HEK293 (cell line): ENCODE measurements around the gene CELF6.

ENCODE experiments used
- MYNN ChIP-seq: fragments of 450-650 bp; formaldehyde crosslinking; IDR thresholded peaks from 2 replicates; pipeline ENCODE4 v1.5.1; 2016; ENCODE audit warnings: missing biosample characterization, missing genetic modification characterization, borderline replicate concordance
- YY1 ChIP-seq: fragments of 450-650 bp; formaldehyde crosslinking; IDR thresholded peaks from 2 replicates; pipeline ENCODE4 v1.5.1; 2018; ENCODE audit warnings: missing biosample characterization, missing genetic modification characterization
- ZFHX2 ChIP-seq: fragments of 450-650 bp; formaldehyde crosslinking; conservative IDR thresholded peaks from 2 replicates; pipeline ENCODE4 v1.5.1; 2016; ENCODE audit warnings: missing biosample characterization, missing genetic modification characterization
- ZNF416 ChIP-seq: fragments of 450-650 bp; formaldehyde crosslinking; IDR thresholded peaks from 2 replicates; pipeline ENCODE4 v1.5.1; 2016; ENCODE audit warnings: missing biosample characterization, missing genetic modification characterization
- ZNF645 ChIP-seq: fragments of 450-650 bp; formaldehyde crosslinking; IDR thresholded peaks from 2 replicates; pipeline ENCODE4; 2016; ENCODE audit warnings: missing biosample characterization, missing genetic modification characterization
- TF ChIP-seq, protein P1 (sequence below): fragments of 450-650 bp; formaldehyde crosslinking; IDR thresholded peaks from 2 replicates; pipeline ENCODE4 v1.5.1; 2016; ENCODE audit warnings: missing biosample characterization, missing genetic modification characterization

GRCh38 chr15:72248514-72248913 lies 71.4 kb downstream of the CELF6 start:
- TF ChIP-seq, protein P1, sequence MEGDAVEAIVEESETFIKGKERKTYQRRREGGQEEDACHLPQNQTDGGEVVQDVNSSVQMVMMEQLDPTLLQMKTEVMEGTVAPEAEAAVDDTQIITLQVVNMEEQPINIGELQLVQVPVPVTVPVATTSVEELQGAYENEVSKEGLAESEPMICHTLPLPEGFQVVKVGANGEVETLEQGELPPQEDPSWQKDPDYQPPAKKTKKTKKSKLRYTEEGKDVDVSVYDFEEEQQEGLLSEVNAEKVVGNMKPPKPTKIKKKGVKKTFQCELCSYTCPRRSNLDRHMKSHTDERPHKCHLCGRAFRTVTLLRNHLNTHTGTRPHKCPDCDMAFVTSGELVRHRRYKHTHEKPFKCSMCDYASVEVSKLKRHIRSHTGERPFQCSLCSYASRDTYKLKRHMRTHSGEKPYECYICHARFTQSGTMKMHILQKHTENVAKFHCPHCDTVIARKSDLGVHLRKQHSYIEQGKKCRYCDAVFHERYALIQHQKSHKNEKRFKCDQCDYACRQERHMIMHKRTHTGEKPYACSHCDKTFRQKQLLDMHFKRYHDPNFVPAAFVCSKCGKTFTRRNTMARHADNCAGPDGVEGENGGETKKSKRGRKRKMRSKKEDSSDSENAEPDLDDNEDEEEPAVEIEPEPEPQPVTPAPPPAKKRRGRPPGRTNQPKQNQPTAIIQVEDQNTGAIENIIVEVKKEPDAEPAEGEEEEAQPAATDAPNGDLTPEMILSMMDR (tag by site-specific recombination), result no peak
- TF ChIP-seq MYNN (tag by site-specific recombination) (no peak), YY1 (tag by site-specific recombination) (no peak), ZNF416 (tag by site-specific recombination) (no peak), ZFHX2 (tag by site-specific recombination) (no peak), ZNF645 (tag by site-specific recombination) (no peak)
